A549 treated with Mapracorat at 1 μM for 4 hours (cell line): ENCODE data around the gene PLBD2. TPM values are rescaled to one million over a fixed set of nuclear protein-coding genes. Genes with fewer than 3 reads are reported as not detected.

Experiments
- total RNA-seq: library from RNA; stranded (reverse); fragments of 200-300 nt; extraction: Qiagen RNA extraction; gene quantifications from 5 replicates; pipeline ENCODE4 v1.2.3, GENCODE V29; 2022

PLBD2 gene, protein sequence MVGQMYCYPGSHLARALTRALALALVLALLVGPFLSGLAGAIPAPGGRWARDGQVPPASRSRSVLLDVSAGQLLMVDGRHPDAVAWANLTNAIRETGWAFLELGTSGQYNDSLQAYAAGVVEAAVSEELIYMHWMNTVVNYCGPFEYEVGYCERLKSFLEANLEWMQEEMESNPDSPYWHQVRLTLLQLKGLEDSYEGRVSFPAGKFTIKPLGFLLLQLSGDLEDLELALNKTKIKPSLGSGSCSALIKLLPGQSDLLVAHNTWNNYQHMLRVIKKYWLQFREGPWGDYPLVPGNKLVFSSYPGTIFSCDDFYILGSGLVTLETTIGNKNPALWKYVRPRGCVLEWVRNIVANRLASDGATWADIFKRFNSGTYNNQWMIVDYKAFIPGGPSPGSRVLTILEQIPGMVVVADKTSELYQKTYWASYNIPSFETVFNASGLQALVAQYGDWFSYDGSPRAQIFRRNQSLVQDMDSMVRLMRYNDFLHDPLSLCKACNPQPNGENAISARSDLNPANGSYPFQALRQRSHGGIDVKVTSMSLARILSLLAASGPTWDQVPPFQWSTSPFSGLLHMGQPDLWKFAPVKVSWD
- total RNA-seq, result 27.1 to 35.1 TPM (median 32.5 TPM) in 5 replicates

DNA sequence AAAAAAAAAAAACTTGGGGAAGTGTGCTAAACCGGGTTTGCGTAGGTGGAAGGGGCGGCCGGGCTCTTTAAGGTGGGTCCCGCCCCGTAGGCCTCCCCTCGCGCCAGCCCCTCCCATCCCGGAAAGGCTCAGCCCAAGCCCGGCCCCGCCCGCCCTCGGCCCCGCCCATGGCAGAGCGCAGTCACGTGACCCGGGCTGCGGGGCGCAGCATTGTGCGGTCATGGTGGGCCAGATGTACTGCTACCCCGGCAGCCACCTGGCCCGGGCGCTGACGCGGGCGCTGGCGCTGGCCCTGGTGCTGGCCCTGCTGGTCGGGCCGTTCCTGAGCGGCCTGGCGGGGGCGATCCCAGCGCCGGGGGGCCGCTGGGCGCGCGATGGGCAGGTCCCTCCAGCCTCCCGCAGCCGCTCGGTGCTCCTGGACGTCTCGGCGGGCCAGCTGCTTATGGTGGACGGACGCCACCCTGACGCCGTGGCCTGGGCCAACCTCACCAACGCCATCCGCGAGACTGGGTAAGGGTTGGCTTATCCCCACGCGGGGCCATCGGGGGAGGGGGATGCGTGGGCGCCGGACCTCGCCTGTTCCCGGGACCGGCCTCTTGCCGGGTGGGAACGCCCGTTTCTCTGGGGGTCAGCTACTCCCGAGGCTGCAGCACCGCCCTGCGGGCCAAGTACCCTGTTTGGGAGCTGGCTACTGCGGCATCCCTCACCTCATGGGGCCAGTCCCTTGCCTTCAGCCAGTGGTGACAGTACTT, at the start of gene PLBD2:
PLBD2 (plus strand) TSS at position 207 of the 752 bp plus-strand sequence; CDS start at position 221, 14 bp downstream.

DNA sequence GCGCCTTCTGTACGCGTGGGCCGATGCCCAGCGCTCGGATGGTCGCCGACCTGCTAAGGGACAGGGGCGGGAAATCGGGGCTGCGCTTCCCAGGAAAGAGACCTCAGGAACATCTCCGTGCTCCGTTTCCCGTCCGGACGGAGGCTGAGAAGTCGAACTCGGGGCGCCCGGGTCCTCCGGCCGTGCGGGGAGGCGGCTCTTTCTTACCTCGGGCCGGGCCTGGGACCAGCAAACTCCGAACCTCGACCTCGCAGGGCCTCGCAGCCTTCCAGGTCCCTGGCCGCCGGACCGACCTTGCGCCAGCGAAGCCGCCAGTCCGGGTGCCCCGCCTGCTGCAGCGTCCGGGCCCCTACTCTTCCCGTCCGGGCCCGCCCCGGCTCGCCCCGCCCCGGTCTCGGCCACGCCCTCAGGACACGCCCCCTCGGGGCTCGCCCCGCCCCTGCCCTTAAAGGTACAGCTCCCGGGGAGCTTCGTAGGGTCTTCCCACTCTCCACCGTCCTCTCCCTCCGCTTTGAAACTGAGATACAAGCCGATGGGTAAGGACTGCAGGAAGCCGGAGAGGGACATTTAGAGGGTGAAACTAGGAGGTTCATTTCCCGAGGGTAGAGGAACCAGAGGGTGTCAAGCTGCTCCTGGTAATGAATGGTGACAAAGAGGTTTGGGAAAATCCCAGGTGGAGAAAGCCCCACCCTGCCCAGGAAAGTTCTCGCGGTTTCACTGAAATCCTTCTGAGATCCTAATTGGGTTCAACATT, 23.4 kb upstream of the PLBD2 start, which contains the start of gene SLC8B1:
SLC8B1 (minus strand) TSS at position 324 of the 754 bp plus-strand sequence. CDS start 2,231 bp downstream, outside the sequence.

DNA sequence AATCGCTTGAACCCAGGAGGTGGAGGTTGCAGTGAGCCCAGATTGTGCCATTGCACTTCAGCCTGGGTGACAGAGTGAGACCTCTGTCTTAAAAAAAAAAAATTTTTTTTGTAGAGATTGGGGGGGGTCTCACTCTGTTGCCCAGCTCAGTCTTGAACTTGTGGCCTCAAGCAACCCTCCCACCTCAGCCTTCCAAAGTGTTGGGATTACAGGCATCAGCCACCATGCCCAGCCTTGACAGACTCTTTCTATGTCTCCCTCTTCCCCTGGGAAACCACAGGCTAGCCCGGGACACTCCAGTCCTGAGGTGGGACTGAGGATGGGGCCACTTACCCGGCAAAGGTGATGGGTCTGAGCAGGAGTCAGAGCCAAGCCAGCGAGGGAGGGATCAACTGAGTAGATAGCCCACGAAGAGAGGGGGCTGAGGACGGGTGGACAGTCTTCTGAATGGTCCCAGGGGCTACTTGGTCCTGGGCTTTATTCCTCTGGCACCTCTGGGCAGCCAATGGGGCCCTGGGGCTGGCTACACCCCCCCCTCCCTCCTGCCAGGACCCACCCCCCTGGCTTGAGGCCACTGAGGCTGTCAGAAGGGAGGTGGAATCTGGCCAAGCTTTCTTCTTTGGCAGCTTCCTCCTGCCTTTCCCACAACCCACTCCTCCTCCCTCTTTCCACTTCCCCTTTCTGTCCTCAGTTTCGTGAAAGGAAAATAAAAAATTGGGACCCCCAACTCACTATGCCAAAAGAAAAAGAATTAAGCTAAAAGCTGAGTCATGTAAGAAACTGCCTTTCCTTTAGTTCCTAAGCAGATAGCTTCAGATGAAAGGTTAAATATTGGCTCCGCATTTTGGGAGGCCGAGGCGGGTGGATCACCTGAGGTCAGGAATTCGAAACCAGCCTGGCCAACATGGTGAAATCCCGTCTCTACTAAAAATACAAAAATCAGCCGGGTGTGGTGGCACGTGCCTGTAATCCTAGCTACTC, 45.3 kb downstream of the PLBD2 start, which contains the start of gene SDS:
SDS (minus strand) TSS at position 453 of the 981 bp plus-strand sequence. CDS start 4,179 bp downstream, outside the sequence.

DNA sequence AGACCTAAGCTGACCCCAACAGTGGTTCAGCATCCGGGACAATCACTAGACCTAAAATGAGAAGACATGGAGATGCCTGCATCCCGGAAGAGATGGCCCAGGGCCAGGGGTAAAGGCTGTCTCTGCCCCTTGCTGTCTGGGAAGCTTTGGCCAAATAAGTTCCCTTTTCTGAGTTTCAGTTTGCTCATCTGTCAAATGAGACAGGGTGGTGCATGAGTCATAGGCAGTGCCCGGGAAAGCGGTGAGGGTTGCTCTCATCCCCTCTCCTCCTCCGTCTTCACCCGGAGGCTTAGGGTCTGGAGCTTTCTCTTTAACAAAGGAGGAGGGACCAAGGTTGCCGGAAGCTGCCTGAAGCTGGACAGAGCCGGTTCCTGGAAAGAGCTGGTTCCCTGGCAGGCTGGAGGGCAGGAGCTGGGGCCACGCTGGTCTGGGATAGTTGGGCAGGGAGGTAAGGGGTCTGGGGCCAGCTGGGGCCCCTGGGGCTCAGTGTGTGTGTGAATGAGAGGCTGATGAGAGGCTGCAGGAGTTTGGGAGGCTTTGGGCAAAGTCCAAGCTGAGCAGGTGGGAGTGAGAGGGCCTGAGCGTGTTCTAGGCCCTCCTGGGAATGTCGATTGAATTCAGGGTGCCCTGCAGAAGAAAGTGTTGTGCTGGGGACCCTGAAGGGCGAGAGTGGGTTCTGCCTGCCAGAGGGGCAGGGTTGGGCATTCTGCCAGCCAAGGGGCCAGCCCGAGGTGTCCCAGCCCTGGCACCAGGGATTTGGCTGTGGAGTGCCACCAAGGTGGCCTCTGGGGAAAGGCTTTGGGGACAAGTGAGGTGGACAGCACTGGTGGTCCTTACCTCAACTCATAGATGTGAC, 63.9 kb downstream of the PLBD2 start, which contains the start of gene SDSL:
SDSL (plus strand) TSS at position 351 of the 856 bp plus-strand sequence. CDS start 5,603 bp downstream, outside the sequence.

Other genes with a start within 250 kb of the PLBD2 start
- gene RASAL1, start 222.8 kb upstream of the PLBD2 start, total RNA-seq, result 0.32 to 0.56 TPM (median 0.46 TPM) in 5 replicates
- not detected in 5 replicates for gene CFAP73, start 208.9 kb upstream of the PLBD2 start, total RNA-seq
- 51.6 to 79.0 TPM (median 74.9 TPM) in 5 replicates for gene DDX54, start 173.1 kb upstream of the PLBD2 start, total RNA-seq
- gene RITA1, start 172.9 kb upstream of the PLBD2 start, total RNA-seq, result 24.1 to 33.5 TPM (median 32.9 TPM) in 5 replicates
- gene TPCN1, start 137.1 kb upstream of the PLBD2 start, total RNA-seq, result 15.6 to 19.8 TPM (median 18.3 TPM) in 5 replicates
- 7.0 to 11.0 TPM (median 9.7 TPM) in 5 replicates for gene SLC8B1, start 23.5 kb upstream of the PLBD2 start, total RNA-seq
- gene SDS, start 45.3 kb downstream of the PLBD2 start, total RNA-seq, result 0.29 to 2.7 TPM (median 1.8 TPM) in 5 replicates
- gene SDSL, start 63.8 kb downstream of the PLBD2 start, total RNA-seq, result 20.4 to 30.6 TPM (median 27.8 TPM) in 5 replicates
- gene LHX5, start 113.3 kb downstream of the PLBD2 start, total RNA-seq, result not detected in 5 replicates